ENCODE measurements around the gene ZNF436.

GRCh38 chr1:23368562-23369334, 888 bp downstream of the ZNF436 start:
- TF ChIP-seq CTCF (IDR thresholded peaks at IDR 0.05) (peak; percentile 10), EZH2 (IDR thresholded peaks at IDR 0.05; ENCODE audit: borderline replicate concordance, insufficient read depth, low read depth, low read length, poor library complexity, severe bottlenecking) (no peak)
